ENCODE measurements around the gene CAB39. TPM values are rescaled to one million over a fixed set of nuclear protein-coding genes. Genes with fewer than 3 reads are reported as not detected.
"Not testable (repeated sequence)": the region's sequence is repeated elsewhere in the genome, so short reads cannot be mapped to it uniquely, and the experiment has no call there.

Gene CAB39
- total RNA-seq, 4 donors from 2014 or later = 73.6 to 105 (median 83.9) TPM

DNA sequence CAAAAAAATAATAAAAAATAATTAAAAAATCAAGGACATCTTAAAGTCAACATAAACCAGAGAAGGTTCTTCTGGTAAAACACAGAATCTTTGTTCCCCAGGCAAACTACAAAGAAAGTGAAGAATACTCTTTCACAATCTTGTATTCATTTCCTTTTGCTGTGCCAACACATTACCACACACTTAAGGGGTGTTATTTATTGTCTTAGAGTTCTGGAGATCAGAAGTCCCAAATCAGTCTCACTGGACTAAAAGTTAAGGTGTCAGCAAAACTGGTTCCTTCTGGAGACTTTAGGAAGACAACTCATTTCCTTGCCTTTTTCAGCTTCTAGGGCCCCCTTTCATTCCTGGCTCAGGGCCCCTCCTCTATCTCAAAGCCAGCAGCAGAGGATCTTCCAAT is 12.2 kb upstream of the CAB39 start:
- TF ChIP-seq EP300 (IDR thresholded peaks at IDR 0.05) = no peak
- no peak for TF ChIP-seq POLR2A (IDR thresholded peaks at IDR 0.05; ENCODE audit: low read depth)
- no peak for TF ChIP-seq CTCF (IDR thresholded peaks at IDR 0.05)
- peak in 1 of 2 donors; percentile 14 for TF ChIP-seq POLR2AphosphoS5 (IDR thresholded peaks at IDR 0.05)
- H3K27me3 ChIP-seq = no peaks in the 10 kb centered on the region
- H3K27ac ChIP-seq (replicated peaks in 1 of 4) = no peak overlapping the region
- DNase-seq (ENCODE audit: extremely low spot score) = no peak
- H3K9me3 ChIP-seq = peaks cover 0 to 7% (median 0%) of the 10 kb centered on the region in 4 donors
- H3K36me3 ChIP-seq = no peaks in the 10 kb centered on the region
- no peak overlapping the region for H3K4me3 ChIP-seq
- intact Hi-C loops (cut with DNase I) = no loop called here
- no peaks in the 10 kb centered on the region for H3K4me1 ChIP-seq

DNA sequence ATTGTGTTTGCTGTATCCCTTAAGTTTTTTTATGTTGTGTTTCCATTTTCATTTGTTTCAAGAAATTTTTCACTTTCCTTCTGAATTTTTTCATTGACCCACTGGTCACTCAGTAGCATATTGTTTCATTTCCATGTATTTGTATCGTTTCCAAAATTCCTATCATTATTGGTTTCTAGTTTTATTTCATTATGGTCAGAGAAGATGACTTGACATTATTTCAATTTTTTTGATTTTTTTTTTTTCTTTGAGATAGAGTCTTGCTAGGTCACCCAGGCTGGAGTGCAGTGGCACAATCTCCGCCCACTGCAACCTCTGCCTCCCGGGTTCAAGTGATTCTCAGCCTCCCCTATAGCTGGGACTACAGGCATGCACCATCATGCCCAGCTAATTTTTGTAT is 11.3 kb upstream of the CAB39 start:
- no peak overlapping the region for H3K4me3 ChIP-seq
- no peak overlapping the region for H3K27ac ChIP-seq (replicated peaks in 1 of 4)
- H3K9me3 ChIP-seq = peaks cover 0 to 7% (median 0%) of the 10 kb centered on the region in 4 donors
- no peaks in the 10 kb centered on the region for H3K4me1 ChIP-seq
- TF ChIP-seq POLR2AphosphoS5 (IDR thresholded peaks at IDR 0.05) = no peak
- TF ChIP-seq CTCF (IDR thresholded peaks at IDR 0.05) = no peak
- no peak for TF ChIP-seq POLR2A (IDR thresholded peaks at IDR 0.05; ENCODE audit: low read depth)
- TF ChIP-seq EP300 (IDR thresholded peaks at IDR 0.05) = no peak
- H3K36me3 ChIP-seq = no peaks in the 10 kb centered on the region
- H3K27me3 ChIP-seq = no peaks in the 10 kb centered on the region
- 95% methylated on average over 3 of the region's 3 CpGs for WGBS
- intact Hi-C loops (cut with DNase I) = no loop called here
- no peak for DNase-seq (ENCODE audit: extremely low spot score)

DNA sequence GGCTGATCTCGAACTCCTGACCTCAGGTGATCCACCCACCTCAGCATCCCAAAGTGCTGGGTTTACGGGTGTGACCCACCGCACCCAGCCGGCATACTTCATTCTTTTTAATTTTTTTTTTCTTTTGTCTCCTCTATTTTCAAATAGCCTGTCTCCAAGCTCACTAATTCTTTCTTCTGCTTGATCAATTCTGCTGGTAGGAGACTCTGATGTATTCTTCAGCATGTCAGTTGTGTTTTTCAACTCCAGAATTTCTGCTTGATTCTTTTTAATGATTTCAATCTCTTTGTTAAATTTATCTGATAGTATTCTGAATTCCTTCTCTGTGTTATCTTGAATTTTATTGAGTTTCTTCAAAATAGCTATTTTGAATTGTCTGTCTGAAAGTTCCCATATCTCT is 10.2 kb upstream of the CAB39 start:
- H3K4me3 ChIP-seq; H3K9me3 ChIP-seq; H3K4me1 ChIP-seq; H3K36me3 ChIP-seq; H3K27ac ChIP-seq (replicated peaks in 1 of 4); intact Hi-C loops (cut with DNase I); H3K27me3 ChIP-seq; DNase-seq (ENCODE audit: extremely low spot score): not testable (repeated sequence)
- 96% methylated on average over 4 of the region's 4 CpGs for WGBS

DNA sequence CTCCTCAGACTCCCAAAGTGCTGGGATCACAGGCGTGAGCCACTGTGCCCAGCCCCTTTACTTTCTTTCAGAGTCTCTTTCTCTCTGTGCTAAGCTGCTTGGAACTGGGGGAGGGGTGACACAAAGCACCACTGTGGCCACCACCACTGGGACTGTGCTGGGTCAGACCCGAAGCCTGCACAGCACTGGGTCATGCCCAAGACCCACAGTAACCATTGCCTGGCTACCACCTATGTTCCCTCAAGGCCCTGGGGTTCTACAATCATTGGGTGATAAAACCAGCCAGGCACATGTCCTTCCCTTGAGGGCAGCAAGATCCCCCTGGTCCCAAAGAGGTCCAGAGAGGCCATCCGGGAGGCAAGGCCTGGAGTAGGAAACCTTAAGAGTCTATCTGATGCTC is 9.1 kb upstream of the CAB39 start:
- Histone ChIP-seq H3K27ac (replicated peaks in 1 of 4) (no peak overlapping the region), H3K36me3 (no peaks in the 10 kb centered on the region), H3K4me3 (no peak overlapping the region), H3K27me3 (no peaks in the 10 kb centered on the region), H3K9me3 (peaks cover 0 to 7% (median 0%) of the 10 kb centered on the region in 4 donors), H3K4me1 (no peaks in the 10 kb centered on the region)
- no peak for TF ChIP-seq POLR2A (IDR thresholded peaks at IDR 0.05; ENCODE audit: low read depth)
- no peak for TF ChIP-seq CTCF (IDR thresholded peaks at IDR 0.05)
- no peak for TF ChIP-seq POLR2AphosphoS5 (IDR thresholded peaks at IDR 0.05)
- TF ChIP-seq EP300 (IDR thresholded peaks at IDR 0.05) = no peak
- no peak for DNase-seq (ENCODE audit: extremely low spot score)
- WGBS = 92% methylated on average over 2 of the region's 3 CpGs
- intact Hi-C loops (cut with DNase I) = no loop called here

- Histone ChIP-seq H3K4me3 (no peak overlapping the region), H3K4me1 (no peaks in the 10 kb centered on the region), H3K27me3 (no peaks in the 10 kb centered on the region), H3K9me3 (peaks cover 0 to 7% (median 0%) of the 10 kb centered on the region in 4 donors), H3K27ac (replicated peaks in 1 of 4) (no peak overlapping the region), H3K36me3 (no peaks in the 10 kb centered on the region)
- intact Hi-C loops (cut with DNase I) = no loop called here
- no peak for DNase-seq (ENCODE audit: extremely low spot score)
- WGBS = 76% methylated on average over 3 of the region's 3 CpGs
- no peak for TF ChIP-seq CTCF (IDR thresholded peaks at IDR 0.05)
- TF ChIP-seq EP300 (IDR thresholded peaks at IDR 0.05) = no peak
- TF ChIP-seq POLR2AphosphoS5 (IDR thresholded peaks at IDR 0.05) = no peak
- TF ChIP-seq POLR2A (IDR thresholded peaks at IDR 0.05; ENCODE audit: low read depth) = no peak
Observed at GRCh38 chr2:230706053-230706521, 6.6 kb upstream of the CAB39 start.
